Naive thymus-derived CD8-positive, alpha-beta T cell (primary cell): ENCODE data around the gene HMGCLL1. TPM values are rescaled to one million over a fixed set of nuclear protein-coding genes. Genes with fewer than 3 reads are reported as not detected.

Experiments
- ATAC-seq, 2 donors: fragments of 150-1000 bp; cut with Tn5 transposase in 1 of 2; sonication (Bioruptor Pico), chemical (Tn5 transposase) in 1 of 2; 1 replicate in 1 of 2; 2 replicates in 1 of 2; pipeline ENCODE4 v1.10.0; 2021; ENCODE audit warnings: mild to moderate bottlenecking in 2 of 2, moderate library complexity in 2 of 2
- POLR2A ChIA-PET: fragments of 350-600 bp; sonication (Branson Sonifier 250); formaldehyde crosslinking; loops from one replicate; lab custom pipeline; 2021; ENCODE audit warnings: antibody characterized with exemption; lab: Charles Lee
- DNase-seq, 10 donors: peaks; one replicate each; pipeline versions ENCODE4 v3.0.0 to v3.0.0-alpha.2; 2020 to 2022
- H3K27ac Mint-ChIP-seq, 10 donors: one replicate each; pipeline ENCODE4 v1.8.0; 2020 to 2022; ENCODE audit warnings: mild to moderate bottlenecking in 10 of 10, mixed read lengths in 10 of 10, moderate library complexity in 4 of 10, inconsistent platforms in 1 of 10
- H3K27me3 Mint-ChIP-seq, 5 donors: one replicate each; pipeline ENCODE4 v1.8.0; 2021 to 2022; ENCODE audit warnings: mixed read lengths in 5 of 5
- H3K36me3 Mint-ChIP-seq, 3 donors: one replicate each; pipeline ENCODE4 v1.8.0; 2020 to 2022; ENCODE audit warnings: mixed read lengths in 3 of 3, mild to moderate bottlenecking in 2 of 3, inconsistent platforms in 1 of 3
- H3K4me1 Mint-ChIP-seq, 4 donors: one replicate each; pipeline ENCODE4 v1.8.0; 2021 to 2022; ENCODE audit warnings: mixed read lengths in 4 of 4
- H3K4me3 Mint-ChIP-seq, 10 donors: one replicate each; pipeline ENCODE4 v1.8.0; 2020 to 2022; ENCODE audit warnings: mild to moderate bottlenecking in 10 of 10, mixed read lengths in 10 of 10, moderate library complexity in 6 of 10, inconsistent platforms in 1 of 10
- H3K9me3 Mint-ChIP-seq, 9 donors: one replicate each; pipeline ENCODE4 v1.8.0; 2020 to 2022; ENCODE audit warnings: mixed read lengths in 9 of 9, mild to moderate bottlenecking in 3 of 9, inconsistent platforms in 1 of 9, moderate library complexity in 1 of 9
- polyA plus RNA-seq, 3 donors: library from polyadenylated mRNA; unstranded; fragments of 300-500 nt; fragmentation: Illumina TruSeq; gene quantifications; one replicate each; pipeline ENCODE4 v1.2.3, GENCODE V29; 2021
- total RNA-seq, 8 experiments: library from RNA in 2 of 8; stranded (reverse) in 2 of 8; gene quantifications; one replicate each; pipeline ENCODE4 v1.2.3 and lab custom pipeline; 2021 to 2026

HMGCLL1 gene
- total and polyA plus RNA-seq, 5 experiments from 2014 or later = not detected

DNA sequence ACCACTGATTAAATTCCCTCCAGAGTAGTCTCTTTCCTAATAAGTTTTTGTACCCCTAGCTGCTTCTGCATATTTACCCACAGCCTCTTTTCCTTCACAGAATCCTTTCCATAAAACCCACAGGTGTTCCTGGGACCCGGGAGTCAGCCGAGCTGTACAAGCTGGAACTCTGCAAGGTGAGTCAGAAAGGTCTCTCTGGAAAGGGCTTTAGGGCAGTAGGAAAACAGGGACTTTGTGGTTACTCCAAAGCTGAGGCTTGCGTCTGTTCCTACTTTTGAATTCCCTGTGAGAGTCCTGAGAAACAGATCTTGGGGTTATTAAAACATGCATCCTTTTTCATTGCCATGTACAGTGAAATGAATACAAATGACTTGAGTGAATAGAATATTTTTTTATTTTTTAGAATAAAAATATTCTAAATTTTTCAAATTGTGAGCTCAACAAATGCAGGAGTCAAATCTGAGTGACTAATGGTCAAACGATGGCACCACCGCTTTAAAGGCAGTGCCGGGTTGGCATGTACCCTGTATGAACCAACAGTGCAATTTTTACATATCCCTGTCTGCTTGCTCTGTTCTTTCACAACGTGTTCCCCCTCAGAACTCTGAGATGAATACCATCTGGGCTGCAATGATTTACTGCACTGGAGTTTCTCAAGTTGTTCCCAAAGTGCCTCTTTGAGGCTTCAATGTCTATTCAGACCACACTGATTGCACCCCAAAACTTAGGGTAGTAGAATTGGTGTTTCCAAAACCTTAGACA lies 173.3 kb downstream of the HMGCLL1 start:
- ATAC-seq (no peak), DNase-seq (no peak)
- H3K9me3 Mint-ChIP-seq = peaks cover 0 to 15% (median 5%) of the 10 kb centered on the region in 9 donors
- H3K4me1 Mint-ChIP-seq = no peaks in the 10 kb centered on the region
- H3K27ac Mint-ChIP-seq = no peak overlapping the region
- POLR2A ChIA-PET = no interaction called here
- H3K36me3 Mint-ChIP-seq = no peaks in the 10 kb centered on the region
- no peak overlapping the region for H3K4me3 Mint-ChIP-seq
- no peaks in the 10 kb centered on the region for H3K27me3 Mint-ChIP-seq

DNA sequence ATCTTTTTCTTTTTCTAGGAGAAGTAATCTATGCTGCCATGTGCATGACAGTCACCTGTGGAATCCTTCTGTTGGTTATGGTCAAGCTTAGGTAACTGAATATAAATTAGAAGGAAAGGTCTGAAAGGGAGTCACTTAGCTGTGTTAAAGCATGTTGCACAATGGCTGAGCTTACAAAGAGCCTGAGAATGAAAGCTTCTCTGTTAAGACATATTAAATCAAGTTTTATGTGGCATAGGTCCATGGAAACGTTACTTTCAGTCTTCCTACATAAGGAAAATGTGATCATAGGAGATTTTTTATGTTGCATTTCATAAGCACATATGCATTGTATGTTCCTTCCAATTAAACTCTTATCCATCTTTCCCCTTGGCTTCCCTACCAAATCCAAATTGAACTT lies 179.6 kb downstream of the HMGCLL1 start:
- POLR2A ChIA-PET = no interaction called here
- Mint-ChIP-seq H3K4me3 (no peak overlapping the region), H3K27ac (no peak overlapping the region), H3K36me3 (no peaks in the 10 kb centered on the region), H3K9me3 (peaks cover 0 to 6% (median 0%) of the 10 kb centered on the region in 9 donors), H3K4me1 (no peaks in the 10 kb centered on the region), H3K27me3 (no peaks in the 10 kb centered on the region)
- DNase-seq (no peak), ATAC-seq (no peak)

- Mint-ChIP-seq H3K4me3 (no peak overlapping the region), H3K4me1 (no peaks in the 10 kb centered on the region), H3K27me3 (no peaks in the 10 kb centered on the region), H3K9me3 (peaks cover 0 to 9% (median 0%) of the 10 kb centered on the region in 9 donors), H3K36me3 (no peaks in the 10 kb centered on the region), H3K27ac (no peak overlapping the region)
- ATAC-seq (no peak), DNase-seq (no peak)
- POLR2A ChIA-PET = no interaction called here
Observed at GRCh38 chr6:55397986-55398385, 181.0 kb downstream of the HMGCLL1 start.

- DNase-seq (no peak), ATAC-seq (no peak)
- Mint-ChIP-seq H3K4me1 (no peaks in the 10 kb centered on the region), H3K9me3 (peaks cover 0 to 13% (median 3%) of the 10 kb centered on the region in 9 donors), H3K27ac (no peak overlapping the region), H3K36me3 (no peaks in the 10 kb centered on the region), H3K4me3 (no peak overlapping the region), H3K27me3 (no peaks in the 10 kb centered on the region)
- POLR2A ChIA-PET = no interaction called here
Observed at GRCh38 chr6:55395871-55396270, 183.1 kb downstream of the HMGCLL1 start.

DNA sequence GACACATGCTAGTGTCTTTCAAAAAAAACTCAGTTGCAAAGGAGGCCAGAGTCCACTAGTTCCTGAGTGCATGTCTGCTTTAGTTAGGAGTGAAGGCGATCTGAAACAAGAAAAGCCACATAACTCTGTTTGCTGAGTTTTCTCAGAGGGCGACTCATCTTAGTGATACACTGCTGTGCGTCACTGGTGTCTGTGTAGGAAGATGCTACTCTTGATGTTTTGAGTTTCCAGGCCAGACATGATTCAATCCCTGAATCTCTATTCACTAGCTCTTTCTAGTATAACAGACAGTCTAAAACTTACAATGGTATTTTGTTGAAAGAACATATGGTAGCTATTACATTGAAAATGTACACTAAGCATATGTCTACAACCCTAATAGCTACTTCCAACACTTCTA lies 190.8 kb downstream of the HMGCLL1 start:
- Mint-ChIP-seq H3K36me3 (no peaks in the 10 kb centered on the region), H3K4me3 (no peak overlapping the region)
- no peak for ATAC-seq

More for the DNA sequence above, 190.8 kb downstream of the HMGCLL1 start:
- DNase-seq = no peak
- H3K27me3 Mint-ChIP-seq = no peaks in the 10 kb centered on the region
- H3K4me1 Mint-ChIP-seq = no peaks in the 10 kb centered on the region
- peaks cover 0 to 18% (median 6%) of the 10 kb centered on the region in 9 donors for H3K9me3 Mint-ChIP-seq
- H3K27ac Mint-ChIP-seq = no peak overlapping the region
- POLR2A ChIA-PET = no interaction called here
